K562 (cell line): Measurements from ENCODE around the gene MACF1.

ENCODE experiments used
- CHD4 ChIP-seq: fragments of 200-600 bp; sonication (generic); IDR thresholded peaks from 3 replicates; pipeline ENCODE4 v1.6.1; 2012; ENCODE audit warnings: low read depth, mild to moderate bottlenecking, mixed read lengths, low read length, inconsistent platforms; ENCODE audit not compliant: insufficient read depth, insufficient replicate concordance, poor library complexity, severe bottlenecking
- CTCF ChIP-seq, 3 experiments: IDR thresholded peaks in 2 of 3; conservative IDR thresholded peaks in 1 of 3; 2 replicates each; pipeline ENCODE4 v1.5.1; 2011 to 2012; ENCODE audit warnings: low read length in 3 of 3, mild to moderate bottlenecking in 3 of 3, control low read depth in 2 of 3, improper control_type of control experiment in 1 of 3, inconsistent platforms in 1 of 3, low read depth in 1 of 3, mixed read lengths in 1 of 3, moderate library complexity in 1 of 3; ENCODE audit not compliant: insufficient read depth in 2 of 3
- POLR2A ChIP-seq: fragments of 450-650 bp; conservative IDR thresholded peaks from 2 replicates; pipeline ENCODE4 v1.6.1; 2016
- POLR2AphosphoS5 ChIP-seq: IDR thresholded peaks from 2 replicates; pipeline ENCODE4 v1.6.1; 2011; ENCODE audit warnings: mild to moderate bottlenecking, low read depth, low read length, moderate library complexity; ENCODE audit not compliant: control insufficient read depth, insufficient read depth
- POLR2G ChIP-seq: fragments of 200-400 bp; formaldehyde crosslinking; IDR thresholded peaks from 2 replicates; pipeline ENCODE4 v1.6.1; 2017; ENCODE audit warnings: low read depth, mild to moderate bottlenecking, antibody characterized with exemption, low read length, moderate library complexity
- RAD21 ChIP-seq, 2 experiments: fragments of 250-450 bp in 1 of 2; fragments of 450-650 bp in 1 of 2; sonication (Bioruptor Pico) in 1 of 2; formaldehyde crosslinking in 1 of 2; IDR thresholded peaks in 1 of 2; conservative IDR thresholded peaks in 1 of 2; 2 replicates each; pipeline versions ENCODE4 v1.4.0 to v1.8.0; 2020 to 2022; ENCODE audit warnings: mild to moderate bottlenecking in 2 of 2, moderate library complexity in 1 of 2
- SMARCB1 ChIP-seq: IDR thresholded peaks from 2 replicates; pipeline ENCODE4 v1.6.1; 2011; ENCODE audit warnings: improper control_type of control experiment, low read depth; ENCODE audit not compliant: insufficient read length
- TCF15 ChIP-seq: fragments of 250-450 bp; sonication (Bioruptor Pico); IDR thresholded peaks from 2 replicates; pipeline ENCODE4 v1.8.0; 2022; ENCODE audit warnings: moderate library complexity, mild to moderate bottlenecking, inconsistent platforms
- ZNF133 ChIP-seq: fragments of 250-450 bp; sonication (Bioruptor Pico); IDR thresholded peaks from 2 replicates; pipeline ENCODE4 v1.4.0; 2020; ENCODE audit warnings: mild to moderate bottlenecking

GRCh38 chr1:39394598-39394997, 190.1 kb downstream of the MACF1 start:
- no peak for TF ChIP-seq SMARCB1
- no peak for TF ChIP-seq POLR2AphosphoS5
- TF ChIP-seq ZNF133 (CRISPR knock-in tag): no peak
- TF ChIP-seq TCF15 (CRISPR knock-in tag): no peak
- TF ChIP-seq POLR2A: no peak
- TF ChIP-seq POLR2G: no peak
- TF ChIP-seq CTCF (IDR thresholded peaks at IDR 0.05 in 2 of 3, conservative IDR thresholded peaks at IDR 0.05 in 1 of 3; ENCODE audit: insufficient read depth in 2 of 3, low read depth in 1 of 3, low read length in 3 of 3): no peak
- no peak for TF ChIP-seq RAD21 (CRISPR knock-in tag; conservative IDR thresholded peaks at IDR 0.05 in 1 of 2, IDR thresholded peaks at IDR 0.05 in 1 of 2)
- no peak for TF ChIP-seq CHD4
